ENCODE data around the gene FOXI1.
A peak's percentile ranks its signal among the peaks of the same experiment; 100 is the strongest.
"Not testable (repeated sequence)": the region's sequence is repeated elsewhere in the genome, so short reads cannot be mapped to it uniquely, and the experiment has no call there.

FOXI1 gene

DNA sequence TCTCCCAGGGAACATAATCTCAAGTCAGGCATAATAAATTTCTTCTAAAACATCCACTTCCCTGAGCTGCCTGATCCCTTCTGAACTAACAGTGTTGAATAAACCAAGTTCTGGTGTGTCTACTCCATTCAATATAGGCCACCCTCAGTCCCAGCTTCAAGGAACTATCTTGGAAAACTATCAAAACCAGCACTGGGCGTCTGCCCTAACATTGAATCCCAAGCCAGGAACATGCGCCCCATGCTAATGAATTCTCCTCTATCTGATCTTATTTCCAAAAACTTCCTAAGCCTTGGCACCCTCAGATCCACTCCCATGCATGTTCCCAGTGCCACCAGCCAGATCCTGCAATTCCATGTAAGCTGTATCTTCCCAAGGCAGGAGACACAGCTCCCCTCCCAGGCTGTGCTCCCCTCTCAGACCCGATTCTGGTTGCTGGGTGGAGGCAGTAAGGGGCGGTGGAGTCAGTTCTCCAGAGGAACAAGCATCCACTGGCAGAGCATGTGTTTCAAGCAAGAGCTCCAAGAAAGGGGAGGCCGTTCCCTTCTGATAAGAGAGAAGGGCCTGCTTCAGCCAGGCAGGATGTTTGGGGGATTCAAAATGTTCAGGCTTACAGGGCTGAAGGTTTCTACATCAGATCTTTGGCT lies 13.1 kb upstream of the FOXI1 start:
- DNase-seq (ENCODE audit: low read depth), result no peak

DNA sequence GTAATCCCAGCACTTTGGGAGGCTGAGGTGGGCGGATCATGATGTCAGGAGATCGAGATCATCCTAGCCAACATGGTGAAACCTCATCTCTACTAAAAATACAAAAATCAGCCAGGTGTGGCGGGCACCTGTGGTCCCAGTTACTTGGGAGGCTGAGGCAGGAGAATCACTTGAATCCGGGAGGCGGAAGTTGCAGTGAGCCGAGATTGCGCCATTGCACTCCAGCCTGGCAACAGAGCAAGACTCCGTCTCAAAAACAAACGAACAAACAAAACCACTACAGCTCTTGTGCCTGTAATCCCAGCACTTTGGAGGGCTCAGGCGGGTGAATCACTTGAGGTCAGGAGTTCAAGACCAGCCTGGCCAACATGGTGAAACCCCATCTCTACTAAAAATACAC lies 11.4 kb upstream of the FOXI1 start:
- not testable (repeated sequence) for DNase-seq (ENCODE audit: low read depth)

DNA sequence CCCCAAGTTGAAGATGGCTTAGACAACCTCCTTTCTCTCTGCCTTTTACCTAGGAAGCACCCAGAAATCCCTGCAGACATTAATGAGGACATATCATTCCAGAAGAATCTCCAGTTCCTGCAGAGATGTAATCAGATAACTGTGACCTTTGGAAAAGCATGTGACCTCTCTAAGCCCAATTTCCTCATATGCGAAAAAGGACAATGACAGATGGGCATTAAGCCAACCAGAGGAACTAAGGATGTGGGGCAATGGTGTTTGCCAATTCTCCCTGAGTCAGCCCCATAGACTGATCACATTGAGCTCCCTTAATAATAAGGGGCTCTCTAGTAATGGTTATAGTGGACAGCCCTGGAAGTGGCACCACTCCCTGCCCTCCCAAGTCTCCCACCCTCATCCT lies 10.1 kb upstream of the FOXI1 start:
- DNase-seq (ENCODE audit: low read depth), result peak; percentile 13

DNA sequence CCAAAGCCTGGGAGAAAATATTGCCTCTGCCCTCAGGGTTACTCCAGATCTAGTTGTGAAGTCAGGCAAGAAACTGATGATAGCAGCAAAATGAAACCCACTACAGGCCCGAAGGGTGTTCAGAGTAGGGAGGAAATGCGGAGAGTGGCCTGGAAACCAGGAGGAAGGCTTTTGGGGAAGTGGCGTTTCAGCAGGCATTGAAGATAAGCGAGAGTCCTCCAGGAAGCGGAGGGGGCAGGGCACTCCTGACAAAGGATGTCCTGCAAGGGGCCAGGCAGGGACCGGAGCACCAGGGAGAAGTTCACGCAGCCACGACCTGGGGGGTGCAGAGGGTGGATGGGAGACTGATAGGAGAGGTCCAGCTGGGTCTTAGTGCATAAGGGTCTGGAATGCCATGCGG lies 7.8 kb upstream of the FOXI1 start:
- DNase-seq (ENCODE audit: low read depth), result no peak

DNA sequence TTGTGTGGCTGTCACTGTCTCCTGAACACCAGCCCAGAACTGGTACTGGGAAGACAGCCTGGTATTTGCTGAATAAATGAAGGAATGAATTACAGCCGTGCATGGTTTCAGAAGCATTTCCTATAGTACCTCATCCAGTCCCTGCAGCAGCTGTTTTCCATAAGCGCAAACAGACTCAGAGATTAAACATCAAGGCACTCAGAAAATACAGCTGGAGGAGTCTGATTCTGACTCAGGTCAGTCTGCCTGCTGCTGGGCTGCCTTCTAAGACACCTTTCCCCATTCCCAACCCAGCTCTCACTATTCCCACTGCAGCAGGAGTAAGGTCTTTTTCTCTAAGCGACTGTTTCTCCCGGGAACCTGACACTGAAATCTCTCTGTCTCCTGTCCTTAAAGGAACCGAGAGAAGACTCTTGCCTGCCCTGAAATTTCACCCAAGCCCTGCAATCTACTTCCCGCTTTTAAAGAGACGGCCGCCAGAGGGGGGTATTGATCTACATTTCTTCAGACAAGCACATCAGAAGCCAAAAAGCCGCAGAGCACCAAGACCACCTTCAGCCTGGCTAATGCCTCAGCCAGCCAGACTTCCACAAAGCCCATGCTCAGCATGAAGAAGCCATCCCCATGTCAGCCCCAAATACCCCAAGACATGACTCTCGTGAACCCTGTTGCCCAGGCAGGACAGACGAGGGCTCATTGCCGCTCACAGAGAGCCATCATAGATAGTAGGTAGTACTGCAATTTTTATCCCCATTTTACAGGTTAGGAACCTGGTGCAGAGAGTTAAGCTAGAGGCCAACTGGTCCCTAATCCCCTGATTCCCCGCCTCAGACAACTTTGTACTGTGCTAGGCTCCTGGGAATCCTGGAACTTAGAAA lies 5.4 kb upstream of the FOXI1 start:
- peak; percentile 77 for DNase-seq (ENCODE audit: low read depth)

DNA sequence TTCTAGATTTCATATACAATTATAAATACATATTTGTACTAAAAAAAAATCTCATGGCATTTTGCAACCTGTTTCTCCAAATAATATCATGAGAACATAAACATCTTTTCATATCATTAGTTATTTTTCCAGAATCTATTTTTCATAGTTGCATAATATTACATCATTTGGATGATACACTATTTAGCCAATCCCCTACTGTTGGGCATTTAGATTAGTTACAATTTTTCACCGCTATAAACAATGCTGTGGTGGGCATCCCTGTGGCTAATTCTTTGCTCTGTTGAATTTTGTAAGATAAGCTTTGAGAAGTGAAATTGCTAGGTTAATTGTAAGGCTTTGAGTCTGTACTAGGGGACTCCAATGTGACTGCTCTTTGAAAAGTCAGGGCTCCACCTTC lies 2.2 kb upstream of the FOXI1 start:
- DNase-seq (ENCODE audit: low read depth), result no peak

DNA sequence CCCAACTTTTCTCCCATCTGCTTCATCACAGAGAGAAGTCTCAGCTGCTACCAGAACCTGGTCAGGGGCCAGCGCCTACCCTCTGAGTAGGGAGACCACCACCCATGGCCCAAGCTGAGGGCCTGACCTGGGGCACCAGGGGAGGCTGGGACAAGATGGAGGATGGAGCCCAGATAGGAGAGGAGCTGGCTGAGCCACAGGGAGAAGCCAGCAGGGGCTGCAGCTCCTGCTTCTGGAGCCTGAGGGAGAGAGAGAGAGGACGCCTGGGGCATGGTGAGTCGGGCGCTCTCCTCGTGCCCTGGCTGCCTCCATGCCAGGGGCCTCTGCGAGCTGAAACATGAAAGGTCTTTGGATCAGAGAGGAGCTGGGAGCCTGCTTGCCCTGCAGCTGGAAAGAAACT lies 1.4 kb upstream of the FOXI1 start:
- no peak for DNase-seq (ENCODE audit: low read depth)

DNA sequence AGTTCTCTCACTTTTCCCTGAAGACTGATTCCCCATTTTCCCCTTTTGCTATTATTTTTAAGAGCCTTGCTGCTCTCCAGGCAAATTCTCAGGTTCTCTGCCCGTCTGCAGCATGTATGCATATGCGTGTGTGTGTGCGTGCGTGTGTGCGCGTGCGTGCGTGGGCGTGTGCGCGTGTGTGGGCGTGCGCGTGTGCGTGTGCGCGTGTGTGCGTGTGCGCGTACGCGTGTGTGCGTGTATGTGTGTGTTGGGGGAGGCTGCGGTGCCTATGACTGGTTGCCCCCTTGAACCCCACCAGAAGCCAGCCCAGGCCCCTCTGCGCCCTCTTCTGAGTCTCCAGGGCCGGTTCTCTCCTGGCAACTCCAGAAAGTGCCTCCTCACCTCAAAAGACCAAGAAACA lies 987 bp upstream of the FOXI1 start:
- no peak for DNase-seq (ENCODE audit: low read depth)

DNA sequence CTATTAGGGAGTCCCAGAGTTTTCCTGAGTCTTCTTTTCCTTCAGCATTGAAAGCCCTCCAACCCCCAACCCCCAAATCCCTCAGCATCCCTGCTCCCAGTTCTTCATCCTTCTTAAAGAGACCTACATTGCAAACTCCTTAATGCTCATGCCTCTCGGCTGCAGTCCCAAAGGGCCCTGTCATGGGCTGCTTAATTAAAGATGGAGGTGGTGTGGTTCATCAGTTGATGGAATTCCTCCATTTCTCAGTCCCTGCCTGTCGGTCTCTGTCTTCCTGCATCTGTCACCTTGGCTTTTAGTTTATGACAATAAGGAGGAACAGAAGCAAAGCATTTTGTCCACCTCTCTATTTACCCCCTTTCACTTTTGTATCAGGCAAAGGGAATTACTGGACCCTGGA lies 2.0 kb downstream of the FOXI1 start:
- no peak for DNase-seq (ENCODE audit: low read depth)

DNA sequence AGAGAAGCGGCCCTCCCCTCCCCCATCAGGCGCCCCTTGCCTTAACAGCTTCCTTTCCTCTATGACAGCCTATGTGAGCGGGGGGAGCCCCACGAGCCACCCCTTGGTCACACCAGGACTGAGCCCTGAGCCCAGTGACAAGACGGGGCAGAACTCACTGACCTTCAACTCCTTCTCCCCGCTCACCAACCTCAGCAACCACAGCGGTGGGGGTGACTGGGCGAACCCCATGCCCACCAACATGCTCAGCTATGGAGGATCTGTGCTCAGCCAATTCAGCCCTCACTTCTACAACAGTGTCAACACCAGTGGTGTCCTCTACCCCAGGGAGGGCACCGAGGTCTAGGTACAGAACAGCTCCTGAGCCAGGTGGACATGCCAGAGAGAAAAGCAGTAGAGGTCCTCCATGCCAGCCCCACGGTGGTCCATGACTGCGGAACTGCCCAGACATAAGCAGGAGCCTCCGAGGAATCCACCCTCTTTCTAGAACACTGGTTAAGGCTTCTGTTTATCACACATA lies 2.6 kb downstream of the FOXI1 start:
- no peak for DNase-seq (ENCODE audit: low read depth)

DNA sequence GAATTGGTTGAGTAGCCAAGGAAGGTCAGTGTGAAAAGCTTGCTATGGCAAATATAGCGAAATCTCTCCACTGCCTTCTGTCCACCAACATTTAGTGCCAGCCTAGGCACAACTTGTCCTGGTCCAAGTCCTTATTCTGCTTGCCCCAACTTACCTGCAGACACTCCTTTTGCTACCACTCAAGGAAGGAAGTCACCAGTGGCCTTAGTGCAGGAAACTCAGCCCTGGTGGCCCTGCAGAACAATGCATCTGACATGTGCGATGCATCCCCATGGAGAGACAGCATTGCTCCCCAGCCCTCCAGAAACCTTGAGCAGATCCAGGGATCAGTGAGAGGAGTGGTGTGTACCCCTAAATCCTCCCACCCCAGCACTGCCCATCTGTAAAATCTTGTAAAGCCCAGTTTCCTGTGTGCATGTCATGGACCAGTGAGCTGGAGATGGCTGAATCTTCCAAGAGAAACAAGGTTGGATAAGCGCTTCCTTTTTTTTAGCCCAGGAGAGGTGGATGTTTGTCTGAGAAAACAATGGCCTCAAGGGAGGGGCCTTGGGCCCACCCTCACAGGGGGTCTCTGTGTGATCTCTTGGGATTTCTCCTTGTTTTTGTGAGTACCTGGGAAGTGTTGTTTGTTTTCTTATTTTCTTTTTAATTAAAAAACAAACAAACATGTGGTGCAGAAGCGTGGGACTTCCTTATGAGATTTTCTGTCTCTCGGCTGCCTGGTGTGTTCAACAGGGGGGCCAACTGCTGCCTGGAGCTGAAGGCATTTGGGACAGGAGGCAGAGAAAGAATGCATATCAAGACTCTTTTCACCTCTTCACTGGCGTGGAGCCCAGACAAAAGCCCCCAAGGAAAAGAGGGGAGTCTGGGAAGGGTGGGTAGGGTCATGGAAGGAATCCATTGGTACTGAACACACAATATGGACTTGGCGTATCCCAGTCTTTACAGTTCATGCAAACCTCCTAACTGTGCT lies 3.6 kb downstream of the FOXI1 start:
- DNase-seq (ENCODE audit: low read depth), result no peak

DNA sequence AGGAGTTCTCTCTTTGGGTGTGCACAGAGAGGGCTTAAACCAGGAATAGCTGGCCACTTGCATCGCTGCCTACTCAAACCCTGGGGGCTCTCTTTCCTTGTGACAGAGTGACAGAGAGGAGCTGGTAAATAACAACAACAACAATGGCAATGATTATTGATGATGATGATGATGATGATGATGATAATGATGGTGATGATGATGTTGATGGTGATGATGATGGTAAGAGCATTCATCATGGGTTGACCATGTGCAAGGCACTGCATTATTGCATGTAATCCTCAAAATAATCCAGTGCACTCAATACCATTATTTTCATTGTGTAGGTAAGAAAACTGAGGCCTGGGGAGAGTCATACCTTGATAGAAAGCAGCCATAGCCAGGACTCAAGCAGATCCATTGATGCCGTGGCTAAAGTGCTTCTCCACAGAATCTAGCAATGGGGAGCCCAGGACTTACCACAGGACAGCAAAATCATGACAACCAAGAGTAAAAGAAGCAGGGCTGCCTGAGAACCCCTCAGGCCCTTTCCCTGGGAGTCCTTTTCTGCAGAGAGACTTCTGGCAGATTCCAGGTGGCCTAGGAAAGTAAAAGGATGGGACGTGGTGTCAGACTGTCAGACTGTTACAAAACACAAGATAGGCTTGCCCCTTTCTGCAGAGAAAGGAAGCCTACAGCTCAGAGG lies 4.8 kb downstream of the FOXI1 start:
- DNase-seq (ENCODE audit: low read depth), result no peak

DNA sequence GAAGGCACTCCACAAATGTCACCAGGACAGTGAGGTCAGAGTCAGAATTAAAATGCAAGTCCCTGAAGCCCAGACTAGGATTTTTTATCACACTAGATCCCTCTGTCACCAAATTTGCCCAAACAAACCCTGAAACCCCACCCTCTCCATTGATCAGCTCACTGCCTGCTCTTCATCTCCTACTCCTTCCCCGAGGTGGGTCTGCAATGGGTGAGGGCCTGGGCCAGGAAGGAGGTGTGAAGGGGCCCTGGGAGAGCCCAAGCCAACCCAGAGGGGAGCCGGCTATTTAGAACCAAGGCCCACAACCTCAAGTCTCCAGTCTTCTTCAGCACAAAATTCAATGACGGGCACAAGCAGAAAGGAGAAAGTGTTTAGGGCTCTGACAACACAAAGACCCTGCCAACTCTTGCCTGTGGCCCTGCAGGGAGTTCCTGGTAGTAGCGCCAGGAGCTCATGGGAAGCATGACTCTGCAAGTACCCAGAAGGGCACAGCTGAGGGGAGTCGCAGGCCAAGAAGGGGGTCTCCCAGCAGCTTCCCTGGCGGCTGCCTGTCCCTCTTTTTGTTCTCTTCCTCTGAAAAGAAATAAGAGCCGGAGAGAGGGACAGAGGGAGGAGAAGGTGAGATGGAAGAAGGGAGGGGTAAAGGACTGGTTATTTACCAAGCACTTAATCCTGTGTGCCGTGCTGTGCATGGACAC lies 5.5 kb downstream of the FOXI1 start:
- no peak for DNase-seq (ENCODE audit: low read depth)

DNA sequence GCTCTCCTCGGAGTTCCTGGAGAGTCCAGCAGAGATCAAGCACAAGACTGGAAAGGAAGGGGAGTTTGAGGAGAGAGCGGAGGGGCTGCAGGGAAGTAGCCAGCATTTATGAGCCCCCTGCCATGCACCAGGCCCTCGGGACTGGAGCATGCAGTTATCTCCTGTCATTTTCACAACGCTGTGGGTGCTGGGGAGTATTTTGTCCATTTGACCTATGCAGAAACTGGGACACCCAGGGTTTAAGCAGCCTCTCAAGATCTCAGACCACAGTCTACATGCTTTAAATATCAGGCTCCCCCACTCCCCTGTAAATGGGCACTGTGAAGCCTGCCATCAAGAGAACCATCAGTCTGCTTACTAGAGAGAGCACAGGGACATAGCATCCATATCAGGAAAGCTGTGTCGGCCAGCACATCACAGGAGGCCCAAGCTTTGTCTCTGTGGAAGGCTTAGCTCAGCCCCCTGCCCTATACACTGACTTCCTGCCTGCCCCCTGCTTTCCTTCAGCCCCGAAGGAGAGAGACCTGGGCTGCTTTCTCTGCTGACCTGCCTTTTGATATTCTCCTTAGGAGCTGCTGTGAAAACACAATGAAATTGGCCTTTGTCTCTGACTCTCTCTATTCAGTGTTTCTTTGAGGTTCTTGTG lies 7.3 kb downstream of the FOXI1 start:
- DNase-seq (ENCODE audit: low read depth), result no peak

DNA sequence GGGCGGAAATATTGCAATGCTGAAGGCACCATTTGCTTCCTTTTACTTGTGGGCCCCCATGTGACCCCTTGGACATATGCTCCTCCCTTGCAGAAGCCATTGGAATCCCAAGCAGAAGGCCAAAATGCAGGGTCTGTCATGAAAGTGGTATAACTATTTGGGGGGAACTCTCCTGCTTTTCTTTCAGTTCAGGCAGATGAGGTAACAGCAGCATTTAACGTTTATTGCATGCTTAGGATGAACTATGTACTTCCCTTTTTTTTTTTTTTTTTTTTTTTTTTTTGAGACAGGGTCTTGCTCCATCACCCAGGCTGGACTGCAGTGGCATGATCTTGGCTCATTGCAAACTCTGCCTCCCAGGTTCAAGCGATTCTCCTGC lies 7.8 kb downstream of the FOXI1 start:
- DNase-seq (ENCODE audit: low read depth), result no peak

DNA sequence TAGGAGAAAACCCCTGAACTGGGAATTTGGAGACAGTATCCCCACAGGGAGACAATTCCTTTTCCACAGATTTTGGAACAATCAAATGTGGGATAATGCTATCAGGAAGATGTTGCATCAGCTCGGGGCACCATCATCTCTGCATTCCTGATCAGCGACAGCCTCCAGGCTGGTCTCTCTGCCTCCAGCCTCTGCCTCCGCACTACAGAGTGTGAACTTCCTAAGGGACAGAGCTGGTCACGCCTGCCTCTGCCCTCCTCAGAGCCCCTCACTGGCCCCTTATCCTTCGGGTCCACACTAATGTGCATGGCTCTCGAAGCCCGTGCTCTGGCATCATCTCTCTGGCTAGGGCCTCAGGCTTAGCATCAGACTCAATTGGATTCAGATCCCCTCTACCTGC lies 8.6 kb downstream of the FOXI1 start:
- no peak for DNase-seq (ENCODE audit: low read depth)

DNA sequence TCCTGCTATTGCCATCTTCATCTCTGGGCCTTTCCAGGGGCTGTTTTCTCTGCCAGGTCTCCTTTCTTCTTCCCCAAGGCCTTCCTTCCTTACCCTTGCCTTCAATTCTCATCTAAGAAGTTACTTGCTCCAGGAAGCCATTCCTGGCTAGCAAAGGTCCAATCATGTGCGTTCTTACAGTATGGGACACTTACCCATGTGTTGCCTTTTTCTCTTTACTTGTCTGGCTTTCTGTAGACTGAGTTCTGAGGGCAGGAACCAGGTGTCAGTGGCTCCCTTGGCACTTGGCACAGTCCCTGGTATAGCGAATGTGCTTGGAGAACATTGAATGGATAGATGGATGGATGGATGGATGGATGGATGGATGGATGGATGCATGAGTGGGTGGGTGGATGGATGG lies 10.2 kb downstream of the FOXI1 start:
- DNase-seq (ENCODE audit: low read depth), result no peak

DNA sequence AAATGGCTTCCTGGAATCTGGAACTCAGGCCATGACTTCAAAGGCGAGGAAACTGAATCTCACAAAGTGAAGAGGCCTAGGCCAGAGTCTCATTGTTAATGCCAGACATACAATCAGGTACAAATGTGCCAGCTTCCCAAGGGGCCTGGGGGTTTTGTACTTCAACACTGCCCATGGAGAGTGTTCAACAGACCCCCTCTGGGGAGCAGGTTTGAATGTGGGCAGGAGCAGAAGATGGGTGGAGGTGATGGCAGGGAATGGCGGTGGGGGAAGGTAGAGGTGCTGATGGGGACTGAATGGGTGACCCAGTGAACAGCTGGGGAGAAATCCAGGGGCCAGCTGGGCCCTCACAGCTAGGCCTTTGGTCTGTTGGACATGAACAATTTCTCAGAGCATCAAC lies 12.0 kb downstream of the FOXI1 start:
- no peak for DNase-seq (ENCODE audit: low read depth)

DNA sequence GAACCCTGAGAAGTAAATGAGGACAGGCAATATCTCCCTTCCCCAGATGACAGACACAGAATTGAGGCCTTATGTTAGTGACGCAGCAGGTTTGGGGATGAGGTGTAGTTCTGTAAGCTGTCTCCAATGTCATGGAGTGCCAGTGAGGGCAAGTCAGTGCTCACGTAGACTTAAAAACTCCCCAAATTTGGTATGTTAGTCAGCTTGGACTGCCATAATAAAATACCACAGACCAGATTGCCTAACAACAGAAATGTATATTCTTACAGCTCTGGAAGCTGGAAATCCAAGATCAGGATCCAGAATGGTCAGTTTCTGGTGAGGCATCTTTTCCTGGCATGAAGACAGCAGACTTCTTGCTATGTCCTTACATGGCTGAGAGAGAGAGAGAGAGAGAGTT lies 14.9 kb downstream of the FOXI1 start:
- peak; percentile 10 for DNase-seq (ENCODE audit: low read depth)

DNA sequence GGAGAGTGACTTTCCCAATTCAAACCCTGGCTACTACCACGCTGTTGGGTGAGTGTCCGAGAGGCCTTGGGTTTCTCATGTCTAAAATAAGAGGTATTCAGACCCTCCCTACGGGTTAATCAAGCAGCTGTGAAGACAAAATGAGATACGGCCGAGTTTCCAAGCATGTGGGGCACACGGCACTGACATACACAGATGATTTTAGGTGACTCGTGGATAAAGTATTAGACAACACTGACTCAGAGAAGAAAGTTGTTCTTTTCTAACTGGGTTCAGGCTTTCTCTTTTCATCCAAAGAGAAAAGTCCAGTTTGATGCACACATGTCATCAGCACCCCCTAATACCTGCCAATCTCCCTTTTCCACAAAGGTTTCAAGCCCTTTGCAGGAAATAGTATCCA lies 15.6 kb downstream of the FOXI1 start:
- peak; percentile 21 for DNase-seq (ENCODE audit: low read depth)

DNA sequence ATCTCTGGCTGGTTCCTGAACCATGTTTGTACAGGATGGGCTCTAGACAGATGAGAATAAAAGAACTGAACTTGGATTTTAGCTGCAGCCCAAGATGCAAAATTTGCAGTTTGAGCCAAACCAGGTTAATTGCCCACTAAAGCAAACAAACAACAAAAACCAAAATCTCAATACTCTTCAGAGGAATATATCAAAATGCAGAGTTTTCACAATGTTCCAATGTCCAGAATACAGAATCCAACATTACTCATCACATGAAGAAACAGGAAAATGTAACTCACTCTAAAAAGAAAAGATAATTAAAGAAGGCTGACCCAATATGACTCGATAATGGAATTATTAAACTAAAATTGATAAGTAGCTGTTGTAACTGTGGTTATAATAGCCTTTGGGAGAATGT lies 20.4 kb downstream of the FOXI1 start:
- DNase-seq (ENCODE audit: low read depth), result no peak
